GM12878 (cell line): ENCODE data around the gene GSE1. TPM values are rescaled to one million over a fixed set of nuclear protein-coding genes. Genes with fewer than 3 reads are reported as not detected.

Experiments
- ATAC-seq: fragments of 200-7000 bp; cut with Tn5 transposase; 3 replicates; pipeline ENCODE4 v1.9.1; 2020; ENCODE audit warnings: mild to moderate bottlenecking, moderate library complexity
- BruUV-seq: library from RNA; stranded (reverse); fragments of 400-500 nt; replicated peaks from 2 replicates; lab custom pipeline; 2021; lab: Mats Ljungman, UMichigan
- CTCF ChIA-PET: fragments of 300-600 bp; sonication (Branson Sonifier 250); formaldehyde crosslinking; extraction: SDS; loops from one replicate; lab custom pipeline; 2021; ENCODE audit warnings: inconsistent platforms; lab: Yijun Ruan, JAX
- POLR2A ChIA-PET: fragments of 350-600 bp; formaldehyde crosslinking; extraction: SDS; loops from one replicate; lab custom pipeline; 2021; ENCODE audit warnings: inconsistent platforms; lab: Charles Lee
- RAD21 ChIA-PET: fragments of 300-600 bp; sonication (Branson Sonifier 250); formaldehyde crosslinking; loops from one replicate; lab custom pipeline; 2023; ENCODE audit warnings: antibody characterized with exemption; ENCODE audit not compliant: unreplicated experiment; lab: Charles Lee
- SMC1A ChIA-PET: fragments of 300-600 bp; sonication (Branson Sonifier 250); formaldehyde crosslinking; loops from one replicate; lab custom pipeline; 2023; ENCODE audit not compliant: unreplicated experiment, uncharacterized antibody; lab: Charles Lee
- DNase-seq: peaks from one replicate; pipeline ENCODE4 v3.0.0-alpha.2; 2011; ENCODE audit warnings: low read depth, low spot score
- FAIRE-seq: peaks from 3 replicates; lab custom pipeline; 2011; peaks lifted over from hg19 to GRCh38; lab: Jason Lieb, UNC
- H2AFZ ChIP-seq: 2 replicates; pipeline ENCODE4 v1.6.0; 2011; ENCODE audit warnings: low read depth, low read length, control low read depth; ENCODE audit not compliant: control insufficient read depth
- H3K27ac ChIP-seq: 2 replicates; pipeline ENCODE4 v1.5.1; 2011; ENCODE audit warnings: control low read depth; ENCODE audit not compliant: control insufficient read depth, insufficient read depth
- H3K27me3 ChIP-seq, 2 experiments: replicated peaks in 1 of 2; 2 replicates each; pipeline versions ENCODE4 v1.6.0 to v1.6.1; 2011; ENCODE audit warnings: low read length in 1 of 2; ENCODE audit not compliant: control insufficient read depth in 2 of 2, insufficient read depth in 2 of 2
- H3K36me3 ChIP-seq, 2 experiments: 2 replicates each; pipeline ENCODE4 v1.5.1; 2011; ENCODE audit warnings: low read length in 1 of 2; ENCODE audit not compliant: control insufficient read depth in 2 of 2, insufficient read depth in 2 of 2
- H3K4me1 ChIP-seq: 2 replicates; pipeline ENCODE4 v1.6.1; 2011; ENCODE audit warnings: mild to moderate bottlenecking, low read length, moderate library complexity, mixed read lengths; ENCODE audit not compliant: control insufficient read depth, insufficient read depth
- H3K4me2 ChIP-seq: 2 replicates; pipeline ENCODE4 v1.6.0; 2011; ENCODE audit warnings: control low read depth; ENCODE audit not compliant: control insufficient read depth, insufficient read depth
- H3K4me3 ChIP-seq: fragments of 200-600 bp; sonication (generic); 2 replicates; pipeline ENCODE4 v1.5.1; 2016
- H3K79me2 ChIP-seq: 2 replicates; pipeline ENCODE4 v1.6.0; 2011; ENCODE audit warnings: low read length; ENCODE audit not compliant: control insufficient read depth, insufficient read depth
- H3K9ac ChIP-seq: 2 replicates; pipeline ENCODE4 v1.8.0; 2011; ENCODE audit warnings: low read length, control low read depth, mixed read lengths; ENCODE audit not compliant: control insufficient read depth, insufficient read depth
- H3K9me3 ChIP-seq: replicated peaks from 3 replicates; pipeline ENCODE4 v1.5.1; 2011; ENCODE audit warnings: mild to moderate bottlenecking, low read length; ENCODE audit not compliant: control insufficient read depth, insufficient read depth
- H4K20me1 ChIP-seq: 2 replicates; pipeline ENCODE4 v1.6.0; 2011; ENCODE audit not compliant: control insufficient read depth, insufficient read depth
- ATF7 ChIP-seq: fragments of 450-650 bp; IDR thresholded peaks from 2 replicates; pipeline ENCODE4 v1.6.1; 2016; ENCODE audit warnings: low read depth, mild to moderate bottlenecking
- CHD2 ChIP-seq: IDR thresholded peaks from 2 replicates; pipeline ENCODE4 v1.6.1; 2011; ENCODE audit warnings: low read depth, low read length, improper control_type of control experiment, borderline replicate concordance
- CHD4 ChIP-seq: fragments of 200-600 bp; sonication (generic); IDR thresholded peaks from 2 replicates; pipeline ENCODE4 v1.6.1; 2016; ENCODE audit warnings: mild to moderate bottlenecking
- MEF2B ChIP-seq: fragments of 450-650 bp; IDR thresholded peaks from 2 replicates; pipeline ENCODE4 v1.6.1; 2018; ENCODE audit warnings: mild to moderate bottlenecking, moderate library complexity; ENCODE audit not compliant: partially characterized antibody, poor library complexity, severe bottlenecking
- MYC ChIP-seq: IDR thresholded peaks from 2 replicates; pipeline ENCODE4 v1.6.1; 2011; ENCODE audit warnings: mild to moderate bottlenecking, low read length, moderate library complexity, inconsistent platforms; ENCODE audit not compliant: insufficient read depth, insufficient replicate concordance, insufficient read length, severe bottlenecking
- NFXL1 ChIP-seq: fragments of 450-650 bp; IDR thresholded peaks from 2 replicates; pipeline ENCODE4 v1.6.1; 2017; ENCODE audit warnings: antibody characterized with exemption, mild to moderate bottlenecking, borderline replicate concordance
- NFYB ChIP-seq: IDR thresholded peaks from 2 replicates; pipeline ENCODE4 v1.6.1; 2011; ENCODE audit warnings: low read depth, mild to moderate bottlenecking, low read length, improper control_type of control experiment, moderate library complexity; ENCODE audit not compliant: insufficient read depth
- ZNF24 ChIP-seq: fragments of 450-650 bp; IDR thresholded peaks from 2 replicates; pipeline ENCODE4 v1.6.1; 2017; ENCODE audit warnings: antibody characterized with exemption, mild to moderate bottlenecking
- ZNF384 ChIP-seq: IDR thresholded peaks from 2 replicates; pipeline ENCODE4 v1.6.1; 2012; ENCODE audit warnings: low read depth, mild to moderate bottlenecking, low read length, improper control_type of control experiment, borderline replicate concordance
- ZZZ3 ChIP-seq: IDR thresholded peaks from 2 replicates; pipeline ENCODE4 v1.6.1; 2011; ENCODE audit warnings: low read depth; ENCODE audit not compliant: control insufficient read depth, insufficient read length
- WGBS: methylation state at CpG from one replicate; pipeline ENCODE4 v1.1.6; 2016; ENCODE audit warnings: low lambda C conversion rate; ENCODE audit not compliant: insufficient replicate concordance, insufficient coverage; ENCODE audit errors: missing lambda C conversion rate; 5-methylcytosine and 5-hydroxymethylcytosine counted together
- in situ Hi-C: fragments of 300-500 bp; cut with MboI; formaldehyde crosslinking; loops from 9 replicates; pipeline ENCODE4 v1.14.3; 2018; ENCODE audit warnings: mixed read lengths
- intact Hi-C: fragments of 100-400 bp; cut with micrococcal nuclease; formaldehyde crosslinking; loops from one replicate; pipeline ENCODE4 v1.14.2; 2022; ENCODE audit not compliant: unreplicated experiment
- polyA plus RNA-seq, 11 experiments: library from polyadenylated mRNA; depleted of rRNA in 4 of 11; unstranded in 6 of 11; stranded (reverse) in 5 of 11; fragments of >200 nt; fragmentation: Nextera tagmentation in 4 of 11; fragmentation: Illumina TruSeq in 1 of 11; extraction: Ambion mirVana in 4 of 11; extraction: Trizol in 1 of 11; gene quantifications; 1 replicate in 1 of 11; 2 replicates in 10 of 11; pipeline versions ENCODE4 v1.2.1 to v1.2.3, GENCODE V29; 2011 to 2016; ENCODE audit warnings: inconsistent platforms in 2 of 11, missing spikeins in 2 of 11, low read depth in 1 of 11
- total RNA-seq, 4 experiments: library from RNA; depleted of rRNA in 3 of 4; stranded (reverse); fragments of >200 nt in 3 of 4; fragmentation: Illumina TruSeq in 1 of 4; extraction: Trizol in 1 of 4; gene quantifications; 2 replicates each; pipeline versions ENCODE4 v1.2.1 to v1.2.3, GENCODE V29; 2013 to 2021
- TF ChIP-seq, protein P1 (sequence below): IDR thresholded peaks from 2 replicates; pipeline ENCODE4 v1.6.1; 2011; ENCODE audit warnings: borderline replicate concordance, low read depth, mild to moderate bottlenecking, moderate library complexity, mixed read lengths, low read length; ENCODE audit not compliant: insufficient read depth; ENCODE audit errors: extremely low read length

Gene GSE1
- total and polyA plus RNA-seq, 10 of the 15 experiments (the other 5 are each of a cell fraction or from before 2014, with no cell fraction given), result 4.6 to 58.7 (median 18.2) TPM

DNA sequence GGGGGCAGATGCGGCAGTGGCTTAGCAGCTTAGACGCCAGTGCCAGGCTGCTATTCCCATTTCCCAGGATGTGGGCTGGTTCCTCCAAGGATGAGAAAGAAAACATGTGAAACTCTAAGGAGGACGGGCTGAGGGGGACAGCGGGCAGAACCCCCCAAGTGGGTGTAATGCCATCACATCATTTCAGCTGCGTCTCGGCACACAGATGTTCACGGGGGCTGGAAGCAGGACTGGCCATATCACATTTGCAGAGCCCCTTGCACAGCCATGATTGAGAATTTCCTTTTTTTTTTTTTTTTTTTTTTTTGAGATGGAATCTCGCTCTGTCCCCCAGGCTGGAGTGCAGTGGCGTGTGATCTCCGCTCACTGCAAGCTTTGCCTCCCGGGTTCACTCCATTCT is 90.9 kb downstream of the GSE1 start (continued):
- no peak for TF ChIP-seq CHD2
- TF ChIP-seq CHD4, result no peak

DNA sequence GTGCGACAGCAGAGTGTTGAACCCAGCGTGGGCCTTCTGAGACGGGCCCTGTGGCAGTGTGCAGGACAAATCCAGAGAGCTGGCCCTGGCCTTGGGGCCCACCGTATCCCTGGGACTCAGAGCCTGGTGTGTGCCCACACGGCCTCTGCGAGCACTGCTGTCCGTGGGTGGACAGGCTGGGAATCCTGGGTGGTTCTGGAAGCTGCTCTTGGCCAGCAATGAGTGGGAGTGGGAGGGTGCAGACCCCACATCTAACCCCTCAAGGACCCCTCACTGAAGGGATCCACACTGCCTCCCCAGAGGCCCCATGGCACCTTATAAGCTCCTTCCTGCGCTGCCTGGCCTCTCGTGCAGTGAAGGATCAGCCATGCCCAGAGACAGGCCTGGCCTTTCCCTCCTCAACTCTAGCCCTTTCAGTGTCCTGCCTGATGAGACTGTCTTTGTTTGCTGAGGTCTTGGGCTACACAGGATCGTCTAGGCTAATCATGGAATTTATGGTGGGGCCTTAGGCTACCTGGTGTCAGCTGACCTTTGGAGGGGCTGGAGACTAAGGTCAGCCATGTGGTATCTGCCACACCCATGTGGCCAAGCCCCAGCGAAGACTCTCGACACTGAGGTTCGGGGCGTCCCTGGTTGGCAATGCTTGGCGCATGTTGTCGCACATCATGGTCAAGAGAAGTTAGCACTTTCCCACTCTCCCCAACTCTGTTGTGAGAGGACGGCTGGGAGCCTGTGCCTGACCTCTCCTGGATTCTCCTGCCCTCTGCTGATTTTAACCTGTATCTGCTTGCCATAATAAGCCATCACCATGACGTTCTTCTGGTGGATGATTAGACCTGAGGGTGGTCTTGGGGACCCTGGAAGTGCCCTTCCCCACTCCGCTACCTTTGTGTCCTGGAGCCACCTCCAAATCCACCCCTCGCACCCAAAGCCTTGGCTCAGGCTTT is 92.1 kb downstream of the GSE1 start:
- Histone ChIP-seq H2AFZ (no peak overlapping the region), H3K79me2 (no peaks in the 10 kb centered on the region), H3K9me3 (no peaks in the 10 kb centered on the region), H3K4me2 (no peak overlapping the region), H3K9ac (no peak overlapping the region), H3K27me3 (no peaks in the 10 kb centered on the region), H3K36me3 (no peaks in the 10 kb centered on the region), H3K4me1 (no peaks in the 10 kb centered on the region), H3K27ac (no peak overlapping the region), H4K20me1 (no peaks in the 10 kb centered on the region), H3K4me3 (no peak overlapping the region)
- TF ChIP-seq ZNF384, result no peak
- no peak for TF ChIP-seq ZNF24
- TF ChIP-seq, protein P1, sequence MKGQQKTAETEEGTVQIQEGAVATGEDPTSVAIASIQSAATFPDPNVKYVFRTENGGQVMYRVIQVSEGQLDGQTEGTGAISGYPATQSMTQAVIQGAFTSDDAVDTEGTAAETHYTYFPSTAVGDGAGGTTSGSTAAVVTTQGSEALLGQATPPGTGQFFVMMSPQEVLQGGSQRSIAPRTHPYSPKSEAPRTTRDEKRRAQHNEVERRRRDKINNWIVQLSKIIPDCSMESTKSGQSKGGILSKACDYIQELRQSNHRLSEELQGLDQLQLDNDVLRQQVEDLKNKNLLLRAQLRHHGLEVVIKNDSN, result no peak
- no peak for TF ChIP-seq ZZZ3
- TF ChIP-seq ATF7, result no peak
- no peak for TF ChIP-seq MEF2B
- TF ChIP-seq NFYB, result no peak
- TF ChIP-seq MYC, result no peak
- no peak for TF ChIP-seq NFXL1
- FAIRE-seq (no peak), DNase-seq (no peak), ATAC-seq (no peak)
- intact Hi-C loops, result no loop called here
- CTCF ChIA-PET, result no interaction called here
- 77% methylated on average over 20 of the region's 20 CpGs for WGBS
- BruUV-seq, result no TSS peak
- POLR2A ChIA-PET, result no interaction called here
- in situ Hi-C loops, result no loop called here
- RAD21 ChIA-PET, result interaction anchor here (0.7 kb wide), 1 partner anchor 23 kb away, joined by 3 read pairs; no protein-coding TSS in a partner anchor
- SMC1A ChIA-PET, result no interaction called here
